HepG2 (cell line): ENCODE data around the gene NLGN3. TPM values are rescaled to one million over a fixed set of nuclear protein-coding genes. Genes with fewer than 3 reads are reported as not detected.

Experiments
- ASH2L ChIP-seq: fragments of 300-600, 200-600 bp; sonication (generic); IDR thresholded peaks from 2 replicates; pipeline ENCODE4 v1.7.0; 2017; ENCODE audit warnings: low read depth, mild to moderate bottlenecking, moderate library complexity, mixed read lengths, low read length; ENCODE audit not compliant: insufficient read length
- ATF7 ChIP-seq, 2 experiments: fragments of 450-650 bp in 1 of 2; sonication (generic) in 1 of 2; formaldehyde crosslinking in 1 of 2; IDR thresholded peaks; 2 replicates each; pipeline versions ENCODE4 v1.4.0 to v1.6.1; 2016 to 2020; ENCODE audit warnings: antibody characterized with exemption in 1 of 2, mild to moderate bottlenecking in 1 of 2, missing genetic modification reagents in 1 of 2
- CSRNP1 ChIP-seq: sonication (generic); formaldehyde crosslinking; IDR thresholded peaks from 2 replicates; pipeline ENCODE4 v1.8.1; 2023; ENCODE audit warnings: mild to moderate bottlenecking, missing genetic modification reagents
- DRAP1 ChIP-seq: IDR thresholded peaks from 2 replicates; pipeline ENCODE4 v1.6.1; 2016; ENCODE audit warnings: missing genetic modification reagents, missing compliant biosample characterization
- FLYWCH1 ChIP-seq: sonication (generic); formaldehyde crosslinking; IDR thresholded peaks from 2 replicates; pipeline ENCODE4 v1.8.1; 2023; ENCODE audit warnings: mild to moderate bottlenecking, missing genetic modification reagents
- FOXJ3 ChIP-seq: sonication (generic); formaldehyde crosslinking; IDR thresholded peaks from 2 replicates; pipeline ENCODE4 v1.4.0; 2020; ENCODE audit warnings: missing genetic modification reagents, mild to moderate bottlenecking, borderline replicate concordance
- HIC2 ChIP-seq: sonication (generic); formaldehyde crosslinking; IDR thresholded peaks from 2 replicates; pipeline ENCODE4 v1.9.0; 2022; ENCODE audit warnings: low read depth, missing genetic modification reagents
- HNRNPH1 ChIP-seq: fragments of 200-400 bp; formaldehyde crosslinking; optimal IDR thresholded peaks from 2 replicates; pipeline ENCODE3; 2017; ENCODE audit warnings: mild to moderate bottlenecking, low read depth, low read length
- KAT7 ChIP-seq: IDR thresholded peaks from 2 replicates; pipeline ENCODE4 v1.6.1; 2018; ENCODE audit warnings: borderline replicate concordance, missing compliant biosample characterization
- KAT8 ChIP-seq: IDR thresholded peaks from 2 replicates; pipeline ENCODE4 v1.6.1; 2016; ENCODE audit warnings: missing genetic modification reagents, missing compliant biosample characterization
- LCORL ChIP-seq, 2 experiments: fragments of 450-650 bp in 1 of 2; sonication (generic) in 1 of 2; formaldehyde crosslinking in 1 of 2; IDR thresholded peaks; 2 replicates each; pipeline versions ENCODE4 v1.5.0 to v1.6.1; 2017 to 2020; ENCODE audit warnings: antibody characterized with exemption in 1 of 2, missing genetic modification reagents in 1 of 2
- MEF2D ChIP-seq: sonication (generic); formaldehyde crosslinking; IDR thresholded peaks from 2 replicates; pipeline ENCODE4 v1.5.1; 2020; ENCODE audit warnings: mild to moderate bottlenecking, missing genetic modification reagents
- PATZ1 ChIP-seq: sonication (generic); formaldehyde crosslinking; IDR thresholded peaks from 2 replicates; pipeline ENCODE4 v1.4.0; 2020; ENCODE audit warnings: missing genetic modification reagents
- POLR2G ChIP-seq: fragments of 200-400 bp; formaldehyde crosslinking; IDR thresholded peaks from 2 replicates; pipeline ENCODE4 v1.6.1; 2018; ENCODE audit warnings: mild to moderate bottlenecking, low read depth, low read length, moderate library complexity
- RARA ChIP-seq: IDR thresholded peaks from 2 replicates; pipeline ENCODE4 v1.6.1; 2016; ENCODE audit warnings: missing genetic modification reagents, missing compliant biosample characterization
- RBM39 ChIP-seq: fragments of 200-400 bp; formaldehyde crosslinking; IDR thresholded peaks from one replicate; pipeline ENCODE4 v1.6.1; 2018; ENCODE audit warnings: antibody characterized with exemption, mild to moderate bottlenecking, low read depth, low read length; ENCODE audit not compliant: poor library complexity, severe bottlenecking
- SALL2 ChIP-seq: sonication (generic); formaldehyde crosslinking; IDR thresholded peaks from 2 replicates; pipeline ENCODE4 v1.8.1; 2023; ENCODE audit warnings: mild to moderate bottlenecking, missing genetic modification reagents, inconsistent platforms
- SRY ChIP-seq: sonication (generic); formaldehyde crosslinking; IDR thresholded peaks from 2 replicates; pipeline ENCODE4 v1.8.0; 2022; ENCODE audit warnings: mild to moderate bottlenecking, missing genetic modification reagents
- TEAD3 ChIP-seq: optimal IDR thresholded peaks from 2 replicates; pipeline ENCODE3; 2016; ENCODE audit warnings: borderline replicate concordance
- TP53 ChIP-seq: sonication (generic); formaldehyde crosslinking; conservative IDR thresholded peaks from 2 replicates; pipeline ENCODE4 v1.4.0; 2020; ENCODE audit warnings: missing genetic modification reagents
- ZNF432 ChIP-seq: sonication (generic); formaldehyde crosslinking; IDR thresholded peaks from 2 replicates; pipeline ENCODE4 v1.5.0; 2020; ENCODE audit warnings: missing genetic modification reagents, mild to moderate bottlenecking, borderline replicate concordance
- ZNF749 ChIP-seq: sonication (generic); formaldehyde crosslinking; IDR thresholded peaks from 2 replicates; pipeline ENCODE4 v1.8.0; 2022; ENCODE audit warnings: mild to moderate bottlenecking, missing genetic modification reagents, moderate library complexity, borderline replicate concordance
- polyA plus RNA-seq, 8 experiments: library from polyadenylated mRNA; depleted of rRNA in 3 of 8; stranded (reverse) in 7 of 8; unstranded in 1 of 8; fragments of >200 nt; fragmentation: Illumina TruSeq in 4 of 8; extraction: Trizol in 4 of 8; gene quantifications; 2 replicates each; pipeline versions ENCODE4 v1.2.1 to v1.2.3, GENCODE V29; 2011 to 2016; ENCODE audit warnings: low read depth in 4 of 8, missing spikeins in 1 of 8, mixed read lengths in 1 of 8; ENCODE audit not compliant: insufficient read depth in 1 of 8
- total RNA-seq, 5 experiments: library from RNA; depleted of rRNA; stranded (reverse); fragments of >200 nt; fragmentation: Illumina TruSeq; extraction: Trizol; gene quantifications; 2 replicates each; pipeline ENCODE4 v1.2.3, GENCODE V29; 2016; ENCODE audit warnings: low read depth in 1 of 5

Gene NLGN3
- total and polyA plus RNA-seq, 2 of the 13 experiments (the other 11 are each of a cell fraction or from before 2014, with no cell fraction given): 0.04 to 0.16 TPM

- TF ChIP-seq HIC2 (CRISPR knock-in tag): peak; percentile 68; the same call in 1 of the 2 replicates
- peak; percentile 60 for TF ChIP-seq HNRNPH1
- 0 out of 2 replicates have a peak, but pooled peaks have one; percentile 56 for TF ChIP-seq SALL2 (CRISPR knock-in tag)
- TF ChIP-seq ATF7 (IDR thresholded peaks at IDR 0.05): no peak
- no peak for TF ChIP-seq ATF7 (CRISPR knock-in tag; IDR thresholded peaks at IDR 0.05)
- TF ChIP-seq TP53 (CRISPR knock-in tag): 0 out of 2 replicates have a peak, but pooled peaks have one; percentile 24
- TF ChIP-seq RBM39: no peak
- TF ChIP-seq PATZ1 (CRISPR knock-in tag): 0 out of 2 replicates have a peak, but pooled peaks have one; percentile 37
- TF ChIP-seq RARA (CRISPR knock-in tag): peak; percentile 31
- 0 out of 2 replicates have a peak, but pooled peaks have one; percentile 30 for TF ChIP-seq MEF2D (CRISPR knock-in tag)
- no peak for TF ChIP-seq ZNF749 (CRISPR knock-in tag)
- peak; percentile 66 for TF ChIP-seq TEAD3 (CRISPR knock-in tag)
- no peak for TF ChIP-seq FLYWCH1 (CRISPR knock-in tag)
- TF ChIP-seq FOXJ3 (CRISPR knock-in tag): 0 out of 2 replicates have a peak, but pooled peaks have one; percentile 36
- no peak for TF ChIP-seq LCORL (IDR thresholded peaks at IDR 0.05)
- TF ChIP-seq LCORL (CRISPR knock-in tag; IDR thresholded peaks at IDR 0.05): 0 out of 2 replicates have a peak, but pooled peaks have one; percentile 59
- peak; percentile 95 for TF ChIP-seq DRAP1 (CRISPR knock-in tag)
- peak; percentile 66; the same call in 1 of the 2 replicates for TF ChIP-seq CSRNP1 (CRISPR knock-in tag)
- TF ChIP-seq SRY (CRISPR knock-in tag): 0 out of 2 replicates have a peak, but pooled peaks have one; percentile 20
- no peak for TF ChIP-seq KAT8
- TF ChIP-seq KAT7 (CRISPR knock-in tag): 0 out of 2 replicates have a peak, but pooled peaks have one; percentile 44
- TF ChIP-seq ZNF432: no peak
- TF ChIP-seq ASH2L: no peak
- peak; percentile 83 for TF ChIP-seq POLR2G
Measured at GRCh38 chrX:71214604-71215337, 70.1 kb downstream of the NLGN3 start (continued).
